H9 (cell line): ENCODE data around the gene CEACAM16. TPM values are rescaled to one million over a fixed set of nuclear protein-coding genes. Genes with fewer than 3 reads are reported as not detected.
A peak's percentile ranks its signal among the peaks of the same experiment; 100 is the strongest.

Experiments used
- DNase-seq: peaks from one replicate; pipeline ENCODE4 v3.0.0-alpha.2; 2017
- H2AFZ ChIP-seq: one replicate; pipeline ENCODE4 v1.6.1; 2013; ENCODE audit warnings: mild to moderate bottlenecking, low read length, control low read depth, moderate library complexity
- H2AK5ac ChIP-seq: 2 replicates; pipeline ENCODE4 v1.6.1; 2013; ENCODE audit warnings: low read length, control low read depth, mixed read lengths; ENCODE audit not compliant: insufficient read length
- H2BK120ac ChIP-seq: one replicate; pipeline ENCODE4 v1.6.1; 2013; ENCODE audit warnings: low read depth, mild to moderate bottlenecking, low read length, control low read depth, inconsistent platforms; ENCODE audit not compliant: poor library complexity, severe bottlenecking
- H2BK12ac ChIP-seq: 2 replicates; pipeline ENCODE4 v1.6.1; 2013; ENCODE audit warnings: low read length, control low read depth, mixed read lengths, low read depth; ENCODE audit not compliant: insufficient read length
- H2BK15ac ChIP-seq: 2 replicates; pipeline ENCODE4 v1.6.1; 2013; ENCODE audit warnings: low read depth, low read length, control low read depth
- H2BK20ac ChIP-seq: one replicate; pipeline ENCODE4 v1.6.1; 2013; ENCODE audit warnings: low read depth, mild to moderate bottlenecking, low read length, control low read depth, inconsistent platforms; ENCODE audit not compliant: poor library complexity, severe bottlenecking
- H2BK5ac ChIP-seq: 2 replicates; pipeline ENCODE4 v1.6.1; 2013; ENCODE audit warnings: low read length, control low read depth, mixed read lengths; ENCODE audit not compliant: insufficient read length
- H3K14ac ChIP-seq: 2 replicates; pipeline ENCODE4 v1.6.1; 2013; ENCODE audit warnings: low read length, control low read depth; ENCODE audit not compliant: insufficient read depth
- H3K18ac ChIP-seq: 2 replicates; pipeline ENCODE4 v1.6.1; 2013; ENCODE audit warnings: low read depth, mild to moderate bottlenecking, mixed read lengths, low read length, control low read depth; ENCODE audit not compliant: insufficient read length
- H3K23ac ChIP-seq: 2 replicates; pipeline ENCODE4 v1.6.1; 2013; ENCODE audit warnings: low read length, control low read depth, mixed read lengths, low read depth; ENCODE audit not compliant: insufficient read length
- H3K23me2 ChIP-seq: 2 replicates; pipeline ENCODE4 v1.6.1; 2013; ENCODE audit warnings: low read depth, mild to moderate bottlenecking, mixed read lengths, low read length, control low read depth; ENCODE audit not compliant: insufficient read length, poor library complexity, severe bottlenecking
- H3K27ac ChIP-seq: 2 replicates; pipeline ENCODE4 v1.5.1; 2013; ENCODE audit warnings: low read length, control low read depth, mixed read lengths, low read depth; ENCODE audit not compliant: insufficient read length
- H3K27me3 ChIP-seq: 2 replicates; pipeline ENCODE4 v1.6.1; 2013; ENCODE audit warnings: low read length, control low read depth, inconsistent platforms; ENCODE audit not compliant: insufficient read depth
- H3K4ac ChIP-seq: 2 replicates; pipeline ENCODE4 v1.6.1; 2013; ENCODE audit warnings: low read depth, mild to moderate bottlenecking, control low read depth, inconsistent platforms, low read length, moderate library complexity
- H3K4me1 ChIP-seq: 2 replicates; pipeline ENCODE4 v1.6.1; 2013; ENCODE audit warnings: low read length, control low read depth, inconsistent platforms; ENCODE audit not compliant: insufficient read depth
- H3K4me2 ChIP-seq: 2 replicates; pipeline ENCODE4 v1.6.1; 2013; ENCODE audit warnings: low read length, control low read depth, mixed read lengths; ENCODE audit not compliant: insufficient read length, insufficient read depth
- H3K56ac ChIP-seq: 2 replicates; pipeline ENCODE4 v1.6.1; 2013; ENCODE audit warnings: low read depth, mild to moderate bottlenecking, mixed read lengths, low read length, control low read depth; ENCODE audit not compliant: insufficient read length
- H3K79me1 ChIP-seq: 2 replicates; pipeline ENCODE4 v1.6.1; 2013; ENCODE audit warnings: low read depth, mild to moderate bottlenecking, moderate library complexity, low read length, control low read depth, inconsistent platforms; ENCODE audit not compliant: insufficient read depth, poor library complexity, severe bottlenecking
- H3K79me2 ChIP-seq: 2 replicates; pipeline ENCODE4 v1.6.1; 2013; ENCODE audit warnings: low read length, control low read depth, inconsistent platforms; ENCODE audit not compliant: insufficient read depth
- H3K9ac ChIP-seq: 2 replicates; pipeline ENCODE4 v1.6.1; 2013; ENCODE audit warnings: low read length, control low read depth, mixed read lengths; ENCODE audit not compliant: insufficient read length; ENCODE audit errors: extremely low read depth
- H3K9me3 ChIP-seq: one replicate; pipeline ENCODE4 v1.6.1; 2013; ENCODE audit warnings: low read depth, low read length, inconsistent platforms; ENCODE audit not compliant: control insufficient read depth
- H3T11ph ChIP-seq: one replicate; pipeline ENCODE4 v1.6.1; 2013; ENCODE audit warnings: mild to moderate bottlenecking, low read length, control low read depth, inconsistent platforms
- H4K20me1 ChIP-seq: one replicate; pipeline ENCODE4 v1.6.1; 2013; ENCODE audit not compliant: control insufficient read depth, insufficient read length, insufficient read depth
- H4K5ac ChIP-seq: 2 replicates; pipeline ENCODE4 v1.6.1; 2013; ENCODE audit warnings: low read depth, mild to moderate bottlenecking, mixed read lengths, low read length, control low read depth; ENCODE audit not compliant: insufficient read length
- H4K8ac ChIP-seq: replicated peaks from 2 replicates; pipeline ENCODE4 v1.6.1; 2013; ENCODE audit warnings: low read length, control low read depth, mixed read lengths, low read depth; ENCODE audit not compliant: insufficient read length
- H4K91ac ChIP-seq: 2 replicates; pipeline ENCODE4 v1.6.1; 2013; ENCODE audit warnings: low read depth, mild to moderate bottlenecking, moderate library complexity, mixed read lengths, low read length, control low read depth; ENCODE audit not compliant: insufficient read length
- H3K27ac Mint-ChIP-seq, 3 experiments: 2 replicates in 2 of 3; 3 replicates in 1 of 3; pipeline ENCODE4 v1.8.0; 2020 to 2021; ENCODE audit warnings: mixed read lengths in 3 of 3, mild to moderate bottlenecking in 1 of 3, moderate library complexity in 1 of 3
- H3K27me3 Mint-ChIP-seq: 2 replicates; pipeline ENCODE4 v1.8.0; 2021; ENCODE audit warnings: low read depth, mild to moderate bottlenecking, moderate library complexity, mixed read lengths
- H3K36me3 Mint-ChIP-seq, 3 experiments: 2 replicates in 2 of 3; 3 replicates in 1 of 3; pipeline ENCODE4 v1.8.0; 2020 to 2021; ENCODE audit warnings: low read depth in 3 of 3, mixed read lengths in 3 of 3; ENCODE audit not compliant: insufficient read depth in 1 of 3
- H3K4me1 Mint-ChIP-seq, 2 experiments: 2 replicates each; pipeline ENCODE4 v1.8.0; 2020; ENCODE audit warnings: mixed read lengths in 2 of 2
- H3K4me3 Mint-ChIP-seq, 2 experiments: 2 replicates in 1 of 2; 3 replicates in 1 of 2; pipeline ENCODE4 v1.8.0; 2020 to 2021; ENCODE audit warnings: mild to moderate bottlenecking in 2 of 2, mixed read lengths in 2 of 2, moderate library complexity in 1 of 2
- H3K9me3 Mint-ChIP-seq, 2 experiments: 2 replicates in 1 of 2; 3 replicates in 1 of 2; pipeline ENCODE4 v1.8.0; 2020; ENCODE audit warnings: mild to moderate bottlenecking in 2 of 2, mixed read lengths in 2 of 2, moderate library complexity in 1 of 2
- CTCF ChIP-seq: fragments of 200-600 bp; sonication (generic); conservative IDR thresholded peaks from 3 replicates; pipeline ENCODE4 v1.8.0; 2021; ENCODE audit warnings: antibody characterized with exemption, mild to moderate bottlenecking
- WGBS: extraction: QIAGEN DNeasy Blood & Tissue Kit; methylation state at CpG from one replicate; pipeline ENCODE4 v1.1.7; 2013; ENCODE audit warnings: missing lambda C conversion rate, low lambda C conversion rate, mixed read lengths; ENCODE audit not compliant: insufficient read length; ENCODE audit errors: extremely low coverage; 5-methylcytosine and 5-hydroxymethylcytosine counted together
- total RNA-seq: library from RNA; stranded (reverse); gene quantifications from 2 replicates; pipeline ENCODE4 v1.2.1, GENCODE V29; 2021

CEACAM16 gene
- total RNA-seq, 1 experiment from 2014 or later: not detected

GRCh38 chr19:44741841-44742329 is 42.9 kb downstream of the CEACAM16 start:
- Histone ChIP-seq H3K27me3 (peaks cover 15% of the 10 kb centered on the region; the same call in 1 of the 2 replicates), H2BK120ac (no peak overlapping the region), H4K8ac (no peak overlapping the region), H4K5ac (no peak overlapping the region), H3K9me3 (no peaks in the 10 kb centered on the region), H2BK15ac (no peak overlapping the region), H2BK20ac (no peak overlapping the region), H3K23ac (no peak overlapping the region), H2AK5ac (no peak overlapping the region), H3K4me2 (no peak overlapping the region), H3K18ac (no peak overlapping the region), H4K20me1 (no peaks in the 10 kb centered on the region), H2AFZ (no peak overlapping the region), H3K79me2 (no peaks in the 10 kb centered on the region), H3K4ac (no peak overlapping the region), H3K79me1 (no peaks in the 10 kb centered on the region), H3K27ac (no peak overlapping the region), H4K91ac (no peak overlapping the region), H3K23me2 (no peaks in the 10 kb centered on the region), H2BK12ac (no peak overlapping the region), H3T11ph (no peak overlapping the region), H2BK5ac (no peak overlapping the region), H3K9ac (no peak overlapping the region), H3K4me1 (no peaks in the 10 kb centered on the region; the same call in 1 of the 2 replicates), H3K14ac (no peak overlapping the region), H3K56ac (no peak overlapping the region)
- Mint-ChIP-seq H3K27me3 (peaks cover 53% of the 10 kb centered on the region), H3K4me3 (no peak overlapping the region), H3K36me3 (no peaks in the 10 kb centered on the region; a peak in 1 of 7 replicates), H3K27ac (no peak overlapping the region), H3K9me3 (no peaks in the 10 kb centered on the region), H3K4me1 (peaks cover 7 to 30% of the 10 kb centered on the region in 2 experiments)
- DNase-seq: peak; percentile 59
- no peak for TF ChIP-seq CTCF
- WGBS: no CpG with 5 or more reads among the region's 13 CpGs
